WTC11 (cell line): ENCODE results near the gene GRK1. TPM values are rescaled to one million over a fixed set of nuclear protein-coding genes. Genes with fewer than 3 reads are reported as not detected.

ENCODE experiments used
- ATAC-seq: fragments of 200-7000 bp; cut with Tn5 transposase; 2 replicates; pipeline ENCODE4 v1.10.0; 2021; ENCODE audit warnings: mild to moderate bottlenecking, moderate library complexity
- CTCF ChIA-PET: fragments of 300-600 bp; sonication (Branson Sonifier 250); formaldehyde crosslinking; loops from one replicate; lab custom pipeline; 2021; ENCODE audit warnings: antibody characterized with exemption; lab: Charles Lee
- POLR2A ChIA-PET: fragments of 350-600 bp; sonication (Branson Sonifier 250); formaldehyde crosslinking; loops from one replicate; lab custom pipeline; 2021; ENCODE audit warnings: antibody characterized with exemption; lab: Charles Lee
- DNase-seq: peaks from one replicate; pipeline ENCODE4 v3.0.0; 2021; ENCODE audit warnings: low spot score
- H3K27ac Mint-ChIP-seq: 2 replicates; pipeline ENCODE4 v1.8.0; 2021; ENCODE audit warnings: mixed read lengths
- H3K27me3 Mint-ChIP-seq: 2 replicates; pipeline ENCODE4 v1.8.0; 2021; ENCODE audit warnings: low read depth, mild to moderate bottlenecking, moderate library complexity, mixed read lengths
- H3K36me3 Mint-ChIP-seq: 2 replicates; pipeline ENCODE4 v1.8.0; 2021; ENCODE audit warnings: mixed read lengths
- H3K4me1 Mint-ChIP-seq: 2 replicates; pipeline ENCODE4 v1.8.0; 2022; ENCODE audit warnings: mixed read lengths
- H3K4me3 Mint-ChIP-seq: 2 replicates; pipeline ENCODE4 v1.8.0; 2021; ENCODE audit warnings: mild to moderate bottlenecking, moderate library complexity, mixed read lengths
- H3K9me3 Mint-ChIP-seq: 2 replicates; pipeline ENCODE4 v1.8.0; 2021; ENCODE audit warnings: mixed read lengths
- CTCF ChIP-seq: fragments of 200-600 bp; IDR thresholded peaks from 2 replicates; pipeline ENCODE4 v1.8.0; 2022; ENCODE audit warnings: antibody characterized with exemption
- E2F5 ChIP-seq: sonication (generic); formaldehyde crosslinking; IDR thresholded peaks from 2 replicates; pipeline ENCODE4 v1.8.1; 2022; ENCODE audit warnings: mild to moderate bottlenecking, moderate library complexity, missing genetic modification reagents
- JAZF1 ChIP-seq: fragments of 250-450 bp; sonication (Bioruptor Pico); IDR thresholded peaks from 2 replicates; pipeline ENCODE4 v1.9.0; 2021; ENCODE audit warnings: moderate library complexity, mild to moderate bottlenecking, inconsistent platforms
- MAX ChIP-seq: sonication (generic); formaldehyde crosslinking; IDR thresholded peaks from 2 replicates; pipeline ENCODE4 v1.8.0; 2022; ENCODE audit warnings: mild to moderate bottlenecking, missing genetic modification reagents
- STAT6 ChIP-seq: sonication (generic); formaldehyde crosslinking; conservative IDR thresholded peaks from 2 replicates; pipeline ENCODE4 v1.8.1; 2023; ENCODE audit warnings: mild to moderate bottlenecking, low read depth, missing genetic modification reagents, moderate library complexity
- ZBTB21 ChIP-seq: sonication (generic); formaldehyde crosslinking; IDR thresholded peaks from 2 replicates; pipeline ENCODE4 v1.8.1; 2023; ENCODE audit warnings: mild to moderate bottlenecking, missing genetic modification reagents, borderline replicate concordance
- ZNF396 ChIP-seq: fragments of 250-450 bp; sonication (Bioruptor Pico); IDR thresholded peaks from 2 replicates; pipeline ENCODE4 v1.8.0; 2021; ENCODE audit warnings: mild to moderate bottlenecking, moderate library complexity, borderline replicate concordance
- ZNF423 ChIP-seq: fragments of 250-450 bp; sonication (Bioruptor Pico); IDR thresholded peaks from 2 replicates; pipeline ENCODE4 v2.1.2; 2022; ENCODE audit warnings: mild to moderate bottlenecking, moderate library complexity
- total RNA-seq: library from RNA; stranded (reverse); gene quantifications from 3 replicates; pipeline ENCODE4 v1.2.3, GENCODE V29; 2021
- TF ChIP-seq, protein P1 (sequence below): sonication (generic); formaldehyde crosslinking; IDR thresholded peaks from 2 replicates; pipeline ENCODE4 v1.8.0; 2023; ENCODE audit warnings: missing genetic modification reagents
- TF ChIP-seq, protein P2 (sequence below): fragments of 250-450 bp; sonication (Bioruptor Pico); IDR thresholded peaks from 2 replicates; pipeline ENCODE4 v2.1.2; 2022; ENCODE audit warnings: mild to moderate bottlenecking, moderate library complexity
- TF ChIP-seq, protein P3 (sequence below): sonication (generic); formaldehyde crosslinking; IDR thresholded peaks from 2 replicates; pipeline ENCODE4 v1.8.0; 2023; ENCODE audit warnings: mild to moderate bottlenecking, missing genetic modification reagents
- TF ChIP-seq, protein P4 (sequence below): fragments of 250-450 bp; sonication (Bioruptor Pico); IDR thresholded peaks from 2 replicates; pipeline ENCODE4 v1.9.0; 2021; ENCODE audit warnings: mild to moderate bottlenecking
- TF ChIP-seq, protein P5 (sequence below): fragments of 250-450 bp; sonication (Bioruptor Pico); IDR thresholded peaks from 2 replicates; pipeline ENCODE4 v1.9.0; 2021; ENCODE audit warnings: mild to moderate bottlenecking, borderline replicate concordance
- TF ChIP-seq, protein P6 (sequence below): fragments of 250-450 bp; sonication (Bioruptor Pico); IDR thresholded peaks from 2 replicates; pipeline ENCODE4 v1.9.0; 2021; ENCODE audit warnings: mild to moderate bottlenecking
- TF ChIP-seq, protein P7 (sequence below): sonication (generic); formaldehyde crosslinking; IDR thresholded peaks from 2 replicates; pipeline ENCODE4 v1.8.1; 2023; ENCODE audit warnings: mild to moderate bottlenecking, missing genetic modification reagents

The GRK1 gene
- total RNA-seq, 1 experiment from 2014 or later: 0.17 TPM

GRCh38 chr13:113656831-113657671 lies 10.0 kb upstream of the GRK1 start:
- H3K4me1 Mint-ChIP-seq: no peaks in the 10 kb centered on the region
- H3K4me3 Mint-ChIP-seq: no peak overlapping the region
- DNase-seq (peak; percentile 13), ATAC-seq (no peak)
- no peaks in the 10 kb centered on the region; the same call in 1 of the 2 replicates for H3K27me3 Mint-ChIP-seq
- peaks cover 15% of the 10 kb centered on the region for H3K9me3 Mint-ChIP-seq
- POLR2A ChIA-PET: no interaction called here
- CTCF ChIA-PET: no interaction called here
- TF ChIP-seq STAT6 (CRISPR knock-in tag) (no peak), ZNF423 (CRISPR knock-in tag) (no peak), MAX (CRISPR knock-in tag) (no peak), ZNF396 (CRISPR knock-in tag) (no peak), CTCF (no peak), E2F5 (CRISPR knock-in tag) (no peak), JAZF1 (CRISPR knock-in tag) (no peak), ZBTB21 (CRISPR knock-in tag) (no peak)
- TF ChIP-seq, protein P1, sequence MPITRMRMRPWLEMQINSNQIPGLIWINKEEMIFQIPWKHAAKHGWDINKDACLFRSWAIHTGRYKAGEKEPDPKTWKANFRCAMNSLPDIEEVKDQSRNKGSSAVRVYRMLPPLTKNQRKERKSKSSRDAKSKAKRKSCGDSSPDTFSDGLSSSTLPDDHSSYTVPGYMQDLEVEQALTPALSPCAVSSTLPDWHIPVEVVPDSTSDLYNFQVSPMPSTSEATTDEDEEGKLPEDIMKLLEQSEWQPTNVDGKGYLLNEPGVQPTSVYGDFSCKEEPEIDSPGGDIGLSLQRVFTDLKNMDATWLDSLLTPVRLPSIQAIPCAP (CRISPR knock-in tag): no peak
- TF ChIP-seq, protein P2, sequence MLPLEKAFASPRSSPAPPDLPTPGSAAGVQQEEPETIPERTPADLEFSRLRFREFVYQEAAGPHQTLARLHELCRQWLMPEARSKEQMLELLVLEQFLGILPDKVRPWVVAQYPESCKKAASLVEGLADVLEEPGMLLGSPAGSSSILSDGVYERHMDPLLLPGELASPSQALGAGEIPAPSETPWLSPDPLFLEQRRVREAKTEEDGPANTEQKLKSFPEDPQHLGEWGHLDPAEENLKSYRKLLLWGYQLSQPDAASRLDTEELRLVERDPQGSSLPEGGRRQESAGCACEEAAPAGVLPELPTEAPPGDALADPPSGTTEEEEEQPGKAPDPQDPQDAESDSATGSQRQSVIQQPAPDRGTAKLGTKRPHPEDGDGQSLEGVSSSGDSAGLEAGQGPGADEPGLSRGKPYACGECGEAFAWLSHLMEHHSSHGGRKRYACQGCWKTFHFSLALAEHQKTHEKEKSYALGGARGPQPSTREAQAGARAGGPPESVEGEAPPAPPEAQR (CRISPR knock-in tag): no peak
- TF ChIP-seq, protein P3, sequence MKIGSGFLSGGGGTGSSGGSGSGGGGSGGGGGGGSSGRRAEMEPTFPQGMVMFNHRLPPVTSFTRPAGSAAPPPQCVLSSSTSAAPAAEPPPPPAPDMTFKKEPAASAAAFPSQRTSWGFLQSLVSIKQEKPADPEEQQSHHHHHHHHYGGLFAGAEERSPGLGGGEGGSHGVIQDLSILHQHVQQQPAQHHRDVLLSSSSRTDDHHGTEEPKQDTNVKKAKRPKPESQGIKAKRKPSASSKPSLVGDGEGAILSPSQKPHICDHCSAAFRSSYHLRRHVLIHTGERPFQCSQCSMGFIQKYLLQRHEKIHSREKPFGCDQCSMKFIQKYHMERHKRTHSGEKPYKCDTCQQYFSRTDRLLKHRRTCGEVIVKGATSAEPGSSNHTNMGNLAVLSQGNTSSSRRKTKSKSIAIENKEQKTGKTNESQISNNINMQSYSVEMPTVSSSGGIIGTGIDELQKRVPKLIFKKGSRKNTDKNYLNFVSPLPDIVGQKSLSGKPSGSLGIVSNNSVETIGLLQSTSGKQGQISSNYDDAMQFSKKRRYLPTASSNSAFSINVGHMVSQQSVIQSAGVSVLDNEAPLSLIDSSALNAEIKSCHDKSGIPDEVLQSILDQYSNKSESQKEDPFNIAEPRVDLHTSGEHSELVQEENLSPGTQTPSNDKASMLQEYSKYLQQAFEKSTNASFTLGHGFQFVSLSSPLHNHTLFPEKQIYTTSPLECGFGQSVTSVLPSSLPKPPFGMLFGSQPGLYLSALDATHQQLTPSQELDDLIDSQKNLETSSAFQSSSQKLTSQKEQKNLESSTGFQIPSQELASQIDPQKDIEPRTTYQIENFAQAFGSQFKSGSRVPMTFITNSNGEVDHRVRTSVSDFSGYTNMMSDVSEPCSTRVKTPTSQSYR (CRISPR knock-in tag): no peak
- TF ChIP-seq, protein P4, sequence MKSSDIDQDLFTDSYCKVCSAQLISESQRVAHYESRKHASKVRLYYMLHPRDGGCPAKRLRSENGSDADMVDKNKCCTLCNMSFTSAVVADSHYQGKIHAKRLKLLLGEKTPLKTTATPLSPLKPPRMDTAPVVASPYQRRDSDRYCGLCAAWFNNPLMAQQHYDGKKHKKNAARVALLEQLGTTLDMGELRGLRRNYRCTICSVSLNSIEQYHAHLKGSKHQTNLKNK: no peak
- TF ChIP-seq, protein P5, sequence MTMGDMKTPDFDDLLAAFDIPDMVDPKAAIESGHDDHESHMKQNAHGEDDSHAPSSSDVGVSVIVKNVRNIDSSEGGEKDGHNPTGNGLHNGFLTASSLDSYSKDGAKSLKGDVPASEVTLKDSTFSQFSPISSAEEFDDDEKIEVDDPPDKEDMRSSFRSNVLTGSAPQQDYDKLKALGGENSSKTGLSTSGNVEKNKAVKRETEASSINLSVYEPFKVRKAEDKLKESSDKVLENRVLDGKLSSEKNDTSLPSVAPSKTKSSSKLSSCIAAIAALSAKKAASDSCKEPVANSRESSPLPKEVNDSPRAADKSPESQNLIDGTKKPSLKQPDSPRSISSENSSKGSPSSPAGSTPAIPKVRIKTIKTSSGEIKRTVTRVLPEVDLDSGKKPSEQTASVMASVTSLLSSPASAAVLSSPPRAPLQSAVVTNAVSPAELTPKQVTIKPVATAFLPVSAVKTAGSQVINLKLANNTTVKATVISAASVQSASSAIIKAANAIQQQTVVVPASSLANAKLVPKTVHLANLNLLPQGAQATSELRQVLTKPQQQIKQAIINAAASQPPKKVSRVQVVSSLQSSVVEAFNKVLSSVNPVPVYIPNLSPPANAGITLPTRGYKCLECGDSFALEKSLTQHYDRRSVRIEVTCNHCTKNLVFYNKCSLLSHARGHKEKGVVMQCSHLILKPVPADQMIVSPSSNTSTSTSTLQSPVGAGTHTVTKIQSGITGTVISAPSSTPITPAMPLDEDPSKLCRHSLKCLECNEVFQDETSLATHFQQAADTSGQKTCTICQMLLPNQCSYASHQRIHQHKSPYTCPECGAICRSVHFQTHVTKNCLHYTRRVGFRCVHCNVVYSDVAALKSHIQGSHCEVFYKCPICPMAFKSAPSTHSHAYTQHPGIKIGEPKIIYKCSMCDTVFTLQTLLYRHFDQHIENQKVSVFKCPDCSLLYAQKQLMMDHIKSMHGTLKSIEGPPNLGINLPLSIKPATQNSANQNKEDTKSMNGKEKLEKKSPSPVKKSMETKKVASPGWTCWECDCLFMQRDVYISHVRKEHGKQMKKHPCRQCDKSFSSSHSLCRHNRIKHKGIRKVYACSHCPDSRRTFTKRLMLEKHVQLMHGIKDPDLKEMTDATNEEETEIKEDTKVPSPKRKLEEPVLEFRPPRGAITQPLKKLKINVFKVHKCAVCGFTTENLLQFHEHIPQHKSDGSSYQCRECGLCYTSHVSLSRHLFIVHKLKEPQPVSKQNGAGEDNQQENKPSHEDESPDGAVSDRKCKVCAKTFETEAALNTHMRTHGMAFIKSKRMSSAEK (CRISPR knock-in tag): no peak
- TF ChIP-seq, protein P6, sequence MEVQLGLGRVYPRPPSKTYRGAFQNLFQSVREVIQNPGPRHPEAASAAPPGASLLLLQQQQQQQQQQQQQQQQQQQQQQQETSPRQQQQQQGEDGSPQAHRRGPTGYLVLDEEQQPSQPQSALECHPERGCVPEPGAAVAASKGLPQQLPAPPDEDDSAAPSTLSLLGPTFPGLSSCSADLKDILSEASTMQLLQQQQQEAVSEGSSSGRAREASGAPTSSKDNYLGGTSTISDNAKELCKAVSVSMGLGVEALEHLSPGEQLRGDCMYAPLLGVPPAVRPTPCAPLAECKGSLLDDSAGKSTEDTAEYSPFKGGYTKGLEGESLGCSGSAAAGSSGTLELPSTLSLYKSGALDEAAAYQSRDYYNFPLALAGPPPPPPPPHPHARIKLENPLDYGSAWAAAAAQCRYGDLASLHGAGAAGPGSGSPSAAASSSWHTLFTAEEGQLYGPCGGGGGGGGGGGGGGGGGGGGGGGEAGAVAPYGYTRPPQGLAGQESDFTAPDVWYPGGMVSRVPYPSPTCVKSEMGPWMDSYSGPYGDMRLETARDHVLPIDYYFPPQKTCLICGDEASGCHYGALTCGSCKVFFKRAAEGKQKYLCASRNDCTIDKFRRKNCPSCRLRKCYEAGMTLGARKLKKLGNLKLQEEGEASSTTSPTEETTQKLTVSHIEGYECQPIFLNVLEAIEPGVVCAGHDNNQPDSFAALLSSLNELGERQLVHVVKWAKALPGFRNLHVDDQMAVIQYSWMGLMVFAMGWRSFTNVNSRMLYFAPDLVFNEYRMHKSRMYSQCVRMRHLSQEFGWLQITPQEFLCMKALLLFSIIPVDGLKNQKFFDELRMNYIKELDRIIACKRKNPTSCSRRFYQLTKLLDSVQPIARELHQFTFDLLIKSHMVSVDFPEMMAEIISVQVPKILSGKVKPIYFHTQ: no peak
- TF ChIP-seq, protein P7, sequence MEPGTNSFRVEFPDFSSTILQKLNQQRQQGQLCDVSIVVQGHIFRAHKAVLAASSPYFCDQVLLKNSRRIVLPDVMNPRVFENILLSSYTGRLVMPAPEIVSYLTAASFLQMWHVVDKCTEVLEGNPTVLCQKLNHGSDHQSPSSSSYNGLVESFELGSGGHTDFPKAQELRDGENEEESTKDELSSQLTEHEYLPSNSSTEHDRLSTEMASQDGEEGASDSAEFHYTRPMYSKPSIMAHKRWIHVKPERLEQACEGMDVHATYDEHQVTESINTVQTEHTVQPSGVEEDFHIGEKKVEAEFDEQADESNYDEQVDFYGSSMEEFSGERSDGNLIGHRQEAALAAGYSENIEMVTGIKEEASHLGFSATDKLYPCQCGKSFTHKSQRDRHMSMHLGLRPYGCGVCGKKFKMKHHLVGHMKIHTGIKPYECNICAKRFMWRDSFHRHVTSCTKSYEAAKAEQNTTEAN: no peak
- H3K27ac Mint-ChIP-seq: no peak overlapping the region
- no peaks in the 10 kb centered on the region for H3K36me3 Mint-ChIP-seq
